ENCODE measurements around the gene ATP1A1.

GRCh38 chr1:116361648-116362047, 11.4 kb upstream of the ATP1A1 start:
- TF ChIP-seq CTCF (IDR thresholded peaks at IDR 0.05) (no peak), POLR2A (IDR thresholded peaks at IDR 0.05) (no peak), EP300 (IDR thresholded peaks at IDR 0.05) (no peak)

All from gastroesophageal sphincter (tissue), 3 donors.